Hepatic stellate cell (primary cell): ENCODE measurements around the gene PELI2.

Source experiments
- DNase-seq: peaks from one replicate; pipeline ENCODE4 v3.0.0; 2011; ENCODE audit warnings: low spot score

Gene PELI2

GRCh38 chr14:56205881-56206280 is 87.7 kb downstream of the PELI2 start:
- DNase-seq = no peak

GRCh38 chr14:56206596-56206995 is 88.4 kb downstream of the PELI2 start:
- no peak for DNase-seq

- DNase-seq = no peak
Observed at GRCh38 chr14:56207626-56208292, 89.5 kb downstream of the PELI2 start.

GRCh38 chr14:56208520-56208919 is 90.3 kb downstream of the PELI2 start:
- no peak for DNase-seq

GRCh38 chr14:56210571-56210970 is 92.4 kb downstream of the PELI2 start:
- DNase-seq = no peak

DNA sequence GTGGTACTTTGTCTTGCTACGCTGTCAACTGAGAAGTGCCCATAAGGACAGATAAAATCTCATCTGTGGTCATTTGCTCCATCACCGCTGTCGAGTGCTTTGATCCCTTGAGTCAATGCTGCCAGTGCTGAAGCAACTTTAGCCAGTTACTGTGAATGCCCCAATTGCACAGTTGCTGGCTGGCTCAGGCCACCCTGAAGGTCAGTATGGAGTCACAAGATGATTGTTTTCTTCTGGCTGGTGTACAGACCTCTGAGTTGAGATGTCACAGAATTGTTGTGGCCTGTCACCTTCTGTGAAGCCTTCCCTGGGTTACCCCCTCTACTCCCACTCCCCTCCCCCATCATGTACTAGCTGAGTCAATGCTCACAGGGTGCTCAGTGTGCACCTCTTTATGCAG is 92.9 kb downstream of the PELI2 start:
- no peak for DNase-seq

GRCh38 chr14:56211844-56212243 is 93.6 kb downstream of the PELI2 start:
- no peak for DNase-seq

- no peak for DNase-seq
Observed at GRCh38 chr14:56212521-56212920, 94.3 kb downstream of the PELI2 start.

- no peak for DNase-seq
Observed at GRCh38 chr14:56213306-56213705, 95.1 kb downstream of the PELI2 start.

GRCh38 chr14:56215180-56215579 is 97.0 kb downstream of the PELI2 start:
- DNase-seq = no peak

DNA sequence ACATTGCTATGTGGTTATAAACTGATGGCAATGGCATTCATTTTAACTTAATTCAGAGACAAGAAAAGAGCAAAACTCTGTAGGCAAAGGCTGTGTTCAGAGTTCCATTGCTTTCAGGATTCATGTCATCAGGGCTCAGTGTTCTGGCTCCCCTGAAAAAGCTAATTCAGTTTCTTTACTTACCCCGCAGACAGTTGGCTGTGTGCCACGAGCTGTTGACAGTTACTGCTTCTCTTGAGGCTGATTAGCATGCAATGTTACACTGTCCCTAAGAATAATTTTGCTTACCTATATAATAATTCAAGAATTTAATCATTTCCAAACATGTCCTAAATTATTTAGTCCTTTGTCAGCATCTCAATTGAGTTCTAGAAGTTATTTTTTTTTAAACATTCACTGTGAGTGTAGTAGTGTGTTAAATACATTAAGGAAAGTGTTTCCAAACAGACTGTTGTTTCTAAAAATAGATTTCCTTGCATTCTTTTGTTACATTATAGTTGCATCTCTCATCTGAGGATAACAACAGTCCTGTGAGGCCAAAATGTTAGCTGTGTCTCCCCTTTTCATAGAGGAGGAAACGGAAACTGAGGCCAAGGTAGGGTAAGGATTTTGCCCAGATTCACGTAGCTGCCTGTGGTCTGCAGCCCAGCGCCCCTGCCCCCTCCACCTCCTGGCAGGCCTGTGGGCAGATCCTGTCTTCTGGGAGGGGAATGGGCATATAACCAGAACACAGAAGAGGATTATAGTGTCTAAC is 98.6 kb downstream of the PELI2 start:
- no peak for DNase-seq

DNA sequence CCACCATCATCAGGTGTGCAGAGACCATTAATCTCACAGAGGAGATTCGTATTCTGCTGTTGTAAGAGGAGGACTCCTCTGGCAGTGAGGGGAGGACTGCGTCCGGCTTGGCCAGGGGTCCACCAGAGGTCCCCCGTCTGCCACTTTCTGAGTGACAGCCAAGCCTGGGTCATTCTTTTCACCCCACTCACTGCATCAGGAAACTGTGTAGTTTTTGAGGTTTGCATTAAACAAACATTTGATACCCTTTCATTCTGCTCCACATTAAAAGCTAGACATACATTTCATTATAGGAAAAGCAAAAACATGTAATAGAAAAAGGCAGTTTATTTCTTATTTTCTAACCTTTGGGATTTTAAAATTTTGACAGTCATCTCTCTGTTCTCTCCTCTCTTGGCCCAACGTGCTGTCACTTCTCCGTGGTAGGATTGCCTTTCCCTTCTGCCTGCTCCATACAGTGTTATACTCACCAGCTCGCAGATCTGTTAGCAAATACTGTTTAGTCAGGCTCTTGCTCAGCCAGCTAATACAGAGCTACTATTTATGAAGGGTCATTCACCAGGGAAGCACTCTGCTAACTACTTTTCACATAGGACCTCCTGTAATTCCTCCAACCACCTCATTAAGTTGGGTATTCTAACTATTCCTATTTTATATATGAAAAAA is 99.3 kb downstream of the PELI2 start:
- DNase-seq = no peak

DNA sequence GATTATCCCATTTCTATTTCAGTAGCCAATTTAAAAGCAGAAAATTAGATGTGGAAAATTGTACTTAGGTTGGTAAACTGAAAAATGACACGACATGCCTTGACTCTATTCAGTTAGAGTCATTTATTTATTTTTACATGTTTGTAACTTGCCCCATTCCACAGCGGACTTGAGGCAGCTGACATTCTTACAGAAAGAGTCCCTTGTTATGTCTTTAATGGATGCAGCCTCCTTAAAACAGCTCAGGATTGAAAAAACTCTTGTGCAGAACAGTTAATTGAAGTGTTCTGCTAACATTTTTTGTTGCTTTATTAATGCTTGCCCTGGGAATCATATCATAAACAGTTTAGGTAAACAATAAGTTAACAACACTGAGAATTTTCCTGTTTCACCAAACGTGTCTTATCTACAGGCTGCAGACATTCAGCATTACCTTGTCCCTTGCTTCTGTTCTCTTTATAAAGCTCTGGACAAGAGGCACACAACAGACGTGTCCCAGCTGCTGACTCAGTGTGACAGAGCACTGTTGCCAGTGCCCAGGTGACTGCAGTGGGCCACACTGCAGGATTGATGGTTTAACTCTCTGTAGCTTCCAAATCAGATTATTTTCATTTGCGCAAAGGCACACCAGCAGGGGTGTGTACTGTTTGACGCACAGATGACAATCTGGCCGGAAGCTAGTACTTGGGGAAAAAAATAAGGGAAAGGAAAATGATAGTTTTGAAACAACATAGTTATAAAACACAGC is 101.6 kb downstream of the PELI2 start:
- no peak for DNase-seq

DNA sequence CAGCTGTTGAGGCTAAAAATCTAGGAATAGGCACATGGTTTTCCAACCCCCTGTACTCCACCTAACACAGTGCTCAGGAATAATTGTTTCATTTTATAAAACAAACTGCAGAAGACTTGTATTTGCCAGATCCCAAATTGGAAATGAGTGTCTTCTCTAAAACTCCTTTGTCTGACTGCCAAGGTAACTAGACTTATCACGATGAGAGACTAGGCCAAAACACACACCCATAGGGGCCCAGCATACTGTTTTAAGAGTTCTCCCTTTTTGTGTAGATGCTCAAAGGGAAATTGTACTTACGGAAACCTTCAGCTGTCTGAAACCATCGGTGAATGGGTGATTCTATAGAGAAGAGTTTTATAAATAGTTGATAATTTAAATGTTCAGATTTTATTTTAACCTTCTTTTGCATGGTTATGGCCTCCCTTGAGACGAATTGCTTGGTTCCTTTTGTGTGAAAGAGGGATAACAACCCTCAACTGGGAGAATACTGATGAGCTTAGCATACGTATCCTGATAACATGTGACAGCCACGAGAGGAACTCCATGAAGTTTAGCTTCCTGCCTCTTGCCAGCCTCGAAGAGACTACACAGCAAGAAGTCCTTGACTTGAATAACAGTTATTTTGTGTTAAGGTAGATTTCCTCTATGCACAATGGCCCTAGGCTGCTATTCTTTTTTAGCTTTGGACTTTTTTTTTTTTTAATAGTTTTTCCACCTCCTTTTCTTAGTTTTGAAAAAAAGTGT is 103.3 kb downstream of the PELI2 start:
- DNase-seq = no peak

GRCh38 chr14:56224229-56224628 is 106.0 kb downstream of the PELI2 start:
- DNase-seq = no peak

- no peak for DNase-seq
Observed at GRCh38 chr14:56224691-56225681, 106.8 kb downstream of the PELI2 start.

DNA sequence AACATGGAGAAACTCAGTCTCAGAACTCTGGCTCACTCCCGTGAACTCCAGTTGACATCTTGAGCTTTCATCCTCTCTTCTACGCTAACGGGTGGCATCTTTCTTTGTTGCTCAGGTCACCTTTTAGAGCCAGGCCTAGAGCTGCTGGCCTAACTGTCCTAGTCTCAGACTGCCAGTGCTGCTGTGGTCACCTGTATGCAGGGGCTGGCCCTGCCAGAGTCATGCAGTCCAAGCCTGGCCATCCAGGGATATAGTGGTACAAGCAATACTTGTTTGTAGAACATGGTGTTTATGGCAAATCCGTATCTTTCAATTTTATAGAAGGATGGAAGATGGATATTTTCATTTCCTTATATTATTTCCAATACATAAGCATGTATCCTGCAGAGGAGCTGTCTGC is 117.2 kb downstream of the PELI2 start:
- DNase-seq = no peak

DNA sequence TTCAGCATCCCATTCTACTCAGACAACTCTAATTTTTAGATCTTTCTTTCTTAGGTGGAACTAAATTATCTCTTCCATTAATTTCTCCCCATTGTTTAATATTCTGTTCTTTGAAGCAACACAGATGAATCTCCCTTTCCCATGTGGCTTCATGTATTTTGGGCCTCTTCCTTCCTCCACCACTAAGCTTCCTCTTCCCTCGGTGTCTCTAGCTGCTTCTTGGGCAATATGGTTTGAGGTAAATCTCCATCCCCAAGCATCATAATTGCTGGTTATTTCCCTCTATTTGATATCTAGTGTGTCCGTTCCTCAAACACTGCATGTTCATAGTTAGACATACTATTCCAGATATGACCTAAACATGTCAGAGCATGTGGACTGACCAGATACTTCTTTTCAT is 119.2 kb downstream of the PELI2 start:
- no peak for DNase-seq

- DNase-seq = no peak
Observed at GRCh38 chr14:56241461-56241860, 123.2 kb downstream of the PELI2 start.

DNA sequence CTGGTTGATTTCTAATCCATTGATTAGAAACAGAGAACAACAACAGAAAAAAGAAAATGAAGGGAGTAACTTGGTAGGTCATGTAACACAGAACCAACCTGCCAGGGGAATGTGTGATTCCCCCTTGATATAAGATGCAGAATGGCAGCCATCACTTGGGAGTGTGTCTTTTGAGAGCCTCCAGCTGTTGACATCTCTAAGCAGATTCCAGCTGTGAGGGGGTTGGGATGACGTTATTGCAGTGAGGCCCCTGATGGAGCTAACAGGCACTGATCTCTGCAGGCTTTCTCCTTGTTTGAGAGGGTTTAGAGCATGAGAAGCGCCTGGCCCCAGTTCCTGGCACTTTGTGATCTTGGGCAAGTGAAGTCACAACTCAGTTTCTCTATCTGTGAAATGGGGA is 124.9 kb downstream of the PELI2 start:
- no peak for DNase-seq
